IMR-90 (cell line): Measurements from ENCODE around the gene PSAPL1. TPM values are rescaled to one million over a fixed set of nuclear protein-coding genes. Genes with fewer than 3 reads are reported as not detected.

Experiments
- ATAC-seq: fragments of 200-7000 bp; cut with Tn5 transposase; 2 replicates; pipeline ENCODE4 v1.9.1; 2020; ENCODE audit warnings: low read depth, mild to moderate bottlenecking, moderate library complexity
- BruUV-seq: library from RNA; stranded (reverse); fragments of 400-500 nt; replicated peaks from 2 replicates; lab custom pipeline; 2021; lab: Mats Ljungman, UMichigan
- CTCF ChIA-PET: fragments of 300-600 bp; formaldehyde crosslinking; extraction: SDS; loops from one replicate; lab custom pipeline; 2021; ENCODE audit warnings: antibody characterized with exemption; lab: Yijun Ruan, JAX
- POLR2A ChIA-PET: fragments of 300-600 bp; sonication (Branson Sonifier 250); formaldehyde crosslinking; loops from one replicate; lab custom pipeline; 2022; ENCODE audit warnings: antibody characterized with exemption; ENCODE audit not compliant: unreplicated experiment; lab: Charles Lee
- DNase-seq: peaks from one replicate; pipeline ENCODE4 v3.0.0; 2013
- H2AFZ ChIP-seq: replicated peaks from 2 replicates; pipeline ENCODE3; 2013; ENCODE audit warnings: low read length, mild to moderate bottlenecking; ENCODE audit not compliant: poor library complexity
- H2AK5ac ChIP-seq: 2 replicates; pipeline ENCODE4 v1.6.1; 2013; ENCODE audit warnings: low read depth, low read length, inconsistent platforms
- H2AK9ac ChIP-seq: replicated peaks from 2 replicates; pipeline ENCODE3; 2013; ENCODE audit warnings: mild to moderate bottlenecking, low read depth, low read length, moderate library complexity; ENCODE audit not compliant: poor library complexity
- H2BK120ac ChIP-seq: 2 replicates; pipeline ENCODE4 v1.6.1; 2013; ENCODE audit warnings: low read depth, low read length, inconsistent platforms
- H2BK15ac ChIP-seq: 3 replicates; pipeline ENCODE4 v1.6.1; 2013; ENCODE audit warnings: low read depth, low read length, inconsistent platforms
- H2BK20ac ChIP-seq: 2 replicates; pipeline ENCODE4 v1.6.1; 2013; ENCODE audit warnings: low read depth, mild to moderate bottlenecking, inconsistent platforms, low read length, moderate library complexity
- H2BK5ac ChIP-seq: 2 replicates; pipeline ENCODE4 v1.6.1; 2013; ENCODE audit warnings: mild to moderate bottlenecking, low read depth, low read length, inconsistent platforms; ENCODE audit not compliant: poor library complexity, severe bottlenecking
- H3K14ac ChIP-seq: replicated peaks from 2 replicates; pipeline ENCODE4 v1.6.1; 2013; ENCODE audit warnings: low read depth, low read length, inconsistent platforms
- H3K18ac ChIP-seq: 2 replicates; pipeline ENCODE4 v1.6.1; 2013; ENCODE audit warnings: low read depth, low read length, control low read depth
- H3K23ac ChIP-seq: 2 replicates; pipeline ENCODE4 v1.6.1; 2013; ENCODE audit warnings: low read depth, low read length, inconsistent platforms
- H3K27ac ChIP-seq: 2 replicates; pipeline ENCODE4 v1.5.1; 2013; ENCODE audit warnings: mild to moderate bottlenecking, control low read depth, low read length; ENCODE audit not compliant: insufficient read depth
- H3K27me3 ChIP-seq: 2 replicates; pipeline ENCODE4 v1.6.1; 2013; ENCODE audit warnings: low read length; ENCODE audit not compliant: control insufficient read depth, insufficient read depth
- H3K36me3 ChIP-seq: 2 replicates; pipeline ENCODE4 v1.6.1; 2013; ENCODE audit warnings: low read length, mixed read lengths; ENCODE audit not compliant: control insufficient read depth, insufficient read depth
- H3K4ac ChIP-seq: 2 replicates; pipeline ENCODE4 v1.6.1; 2013; ENCODE audit warnings: low read depth, low read length, inconsistent platforms
- H3K4me1 ChIP-seq: 2 replicates; pipeline ENCODE4 v1.6.1; 2013; ENCODE audit warnings: low read length, mixed read lengths; ENCODE audit not compliant: control insufficient read depth, insufficient read depth
- H3K4me2 ChIP-seq: 2 replicates; pipeline ENCODE4 v1.6.1; 2013; ENCODE audit warnings: low read depth, mild to moderate bottlenecking, control low read depth, low read length, moderate library complexity
- H3K4me3 ChIP-seq: 2 replicates; pipeline ENCODE4 v1.5.1; 2013; ENCODE audit warnings: low read depth, mild to moderate bottlenecking, control low read depth, low read length, moderate library complexity; ENCODE audit not compliant: insufficient read depth
- H3K56ac ChIP-seq: 2 replicates; pipeline ENCODE4 v1.6.1; 2013; ENCODE audit warnings: low read length, inconsistent platforms; ENCODE audit not compliant: insufficient read depth; ENCODE audit errors: extremely low read depth
- H3K79me1 ChIP-seq, 2 experiments: 2 replicates each; pipeline ENCODE4 v1.6.1; 2013; ENCODE audit warnings: low read length in 2 of 2, inconsistent platforms in 1 of 2, low read depth in 1 of 2
- H3K9ac ChIP-seq: 2 replicates; pipeline ENCODE4 v1.6.1; 2013; ENCODE audit warnings: low read depth, low read length, control low read depth
- H3K9me1 ChIP-seq: 2 replicates; pipeline ENCODE4 v1.6.1; 2013; ENCODE audit warnings: low read length, inconsistent platforms; ENCODE audit not compliant: insufficient read depth
- H3K9me3 ChIP-seq: 2 replicates; pipeline ENCODE4 v1.6.1; 2013; ENCODE audit warnings: low read length; ENCODE audit not compliant: control insufficient read depth, insufficient read depth
- H4K20me1 ChIP-seq: 2 replicates; pipeline ENCODE4 v1.6.1; 2013; ENCODE audit warnings: low read length, inconsistent platforms; ENCODE audit not compliant: insufficient read depth
- H4K5ac ChIP-seq: 2 replicates; pipeline ENCODE4 v1.6.1; 2013; ENCODE audit warnings: mild to moderate bottlenecking, low read depth, low read length, control low read depth
- H4K8ac ChIP-seq, 2 experiments: 2 replicates each; pipeline ENCODE4 v1.6.1; 2013; ENCODE audit warnings: low read depth in 2 of 2, low read length in 2 of 2, control low read depth in 1 of 2, inconsistent platforms in 1 of 2
- H4K91ac ChIP-seq: 2 replicates; pipeline ENCODE4 v1.6.1; 2013; ENCODE audit warnings: low read depth, low read length, inconsistent platforms; ENCODE audit not compliant: insufficient read depth
- BHLHE40 ChIP-seq: fragments of 150-350 bp; IDR thresholded peaks from 2 replicates; pipeline ENCODE4 v1.6.1; 2016; ENCODE audit warnings: mild to moderate bottlenecking, low read depth, low read length
- CEBPB ChIP-seq: IDR thresholded peaks from 2 replicates; pipeline ENCODE4 v1.6.1; 2012; ENCODE audit warnings: low read depth, low read length, improper control_type of control experiment
- CHD1 ChIP-seq: IDR thresholded peaks from 2 replicates; pipeline ENCODE4 v1.6.1; 2012; ENCODE audit warnings: low read depth, low read length, improper control_type of control experiment
- ELK1 ChIP-seq: fragments of 150-350 bp; IDR thresholded peaks from 2 replicates; pipeline ENCODE4 v1.6.1; 2016; ENCODE audit warnings: low read depth, mild to moderate bottlenecking, low read length, moderate library complexity, borderline replicate concordance
- FOS ChIP-seq: fragments of 150-350 bp; IDR thresholded peaks from 2 replicates; pipeline ENCODE4 v1.6.1; 2016; ENCODE audit warnings: low read depth, low read length
- MAFK ChIP-seq: IDR thresholded peaks from 2 replicates; pipeline ENCODE4 v1.6.1; 2012; ENCODE audit warnings: low read depth, low read length, improper control_type of control experiment
- MAZ ChIP-seq: IDR thresholded peaks from 2 replicates; pipeline ENCODE4 v1.6.1; 2012; ENCODE audit warnings: low read depth, mild to moderate bottlenecking, low read length, improper control_type of control experiment, moderate library complexity, borderline replicate concordance
- MXI1 ChIP-seq: IDR thresholded peaks from 2 replicates; pipeline ENCODE4 v1.6.1; 2012; ENCODE audit warnings: low read depth, mild to moderate bottlenecking, low read length, moderate library complexity, borderline replicate concordance
- NFE2L2 ChIP-seq: fragments of 150-350 bp; IDR thresholded peaks from 2 replicates; pipeline ENCODE4 v1.6.1; 2016; ENCODE audit warnings: low read depth, mild to moderate bottlenecking, low read length
- POLR2A ChIP-seq: IDR thresholded peaks from 2 replicates; pipeline ENCODE4 v1.6.1; 2012; ENCODE audit warnings: mild to moderate bottlenecking, low read depth, low read length
- RAD21 ChIP-seq: IDR thresholded peaks from 2 replicates; pipeline ENCODE4 v1.6.1; 2012; ENCODE audit warnings: low read length, improper control_type of control experiment
- RCOR1 ChIP-seq: IDR thresholded peaks from 2 replicates; pipeline ENCODE4 v1.6.1; 2012; ENCODE audit warnings: mild to moderate bottlenecking, low read length, improper control_type of control experiment; ENCODE audit not compliant: insufficient replicate concordance
- RFX5 ChIP-seq: IDR thresholded peaks from 2 replicates; pipeline ENCODE4 v1.8.0; 2012; ENCODE audit warnings: low read depth, mild to moderate bottlenecking, low read length, moderate library complexity
- SMC3 ChIP-seq: fragments of 150-350 bp; IDR thresholded peaks from 2 replicates; pipeline ENCODE4 v1.6.1; 2016; ENCODE audit warnings: low read depth, mild to moderate bottlenecking, antibody characterized with exemption, low read length, moderate library complexity
- USF2 ChIP-seq: fragments of 150-350 bp; IDR thresholded peaks from 2 replicates; pipeline ENCODE4 v1.6.1; 2017; ENCODE audit warnings: mild to moderate bottlenecking, antibody characterized with exemption, low read length, low read depth
- WGBS, 2 experiments: methylation state at CpG; one replicate each; pipeline versions ENCODE4 v1.1.5 to v1.1.7; 2013; ENCODE audit warnings: missing lambda C conversion rate in 2 of 2; ENCODE audit not compliant: insufficient read length in 1 of 2; ENCODE audit errors: extremely low coverage in 2 of 2; 5-methylcytosine and 5-hydroxymethylcytosine counted together
- dilution Hi-C: fragments of 300-500 bp; cut with HindIII; formaldehyde crosslinking; loops from one replicate; pipeline ENCODE4 v1.14.3; 2018; ENCODE audit warnings: low sequenced_read_pairs; ENCODE audit not compliant: unreplicated experiment
- in situ Hi-C: fragments of 300-500 bp; cut with MboI; formaldehyde crosslinking; loops from 3 replicates; pipeline ENCODE4 v1.14.3; 2019; ENCODE audit warnings: low sequenced_read_pairs, inconsistent platforms, mixed read lengths
- intact Hi-C: fragments of 100-400 bp; cut with micrococcal nuclease; formaldehyde crosslinking; loops from 2 replicates; pipeline ENCODE4 v1.10.0; 2022
- polyA plus RNA-seq, 3 experiments: library from polyadenylated mRNA; depleted of rRNA; stranded (reverse); fragments of >200 nt; gene quantifications; 2 replicates each; pipeline ENCODE4 v1.2.3, GENCODE V29; 2012; ENCODE audit warnings: low replicate concordance in 1 of 3
- total RNA-seq: library from RNA; depleted of rRNA; stranded (reverse); fragments of >200 nt; gene quantifications from 2 replicates; pipeline ENCODE4 v1.2.3, GENCODE V29; 2012
- TF ChIP-seq, protein P1 (sequence below): conservative IDR thresholded peaks from 2 replicates; pipeline ENCODE4 v1.5.1; 2012; ENCODE audit warnings: mild to moderate bottlenecking, low read depth, low read length, improper control_type of control experiment

PSAPL1 gene
- total and polyA plus RNA-seq, 2 of the 4 experiments (the other 2 are of a cell fraction): not detected

- POLR2A ChIA-PET: no interaction called here
These were observed 10.0 kb upstream of the PSAPL1 start for GRCh38 chr4:7444731-7445130.

More at GRCh38 chr4:7444731-7445130, 10.0 kb upstream of the PSAPL1 start:
- Histone ChIP-seq H3K27me3 (peaks cover 23% of the 10 kb centered on the region), H3K36me3 (no peaks in the 10 kb centered on the region), H3K23ac (no peak overlapping the region), H3K4me2 (no peak overlapping the region), H4K5ac (no peak overlapping the region), H3K9me1 (no peaks in the 10 kb centered on the region), H2AK5ac (no peak overlapping the region), H2AK9ac (no peak overlapping the region), H3K79me1 (no peaks in the 10 kb centered on the region), H2BK20ac (no peak overlapping the region), H2AFZ (no peak overlapping the region), H2BK15ac (no peak overlapping the region), H3K14ac (no peak overlapping the region), H3K9ac (no peak overlapping the region), H2BK5ac (no peak overlapping the region), H3K4me3 (no peak overlapping the region), H2BK120ac (no peak overlapping the region), H4K8ac (no peak overlapping the region), H3K18ac (no peak overlapping the region), H3K9me3 (no peaks in the 10 kb centered on the region), H3K56ac (no peak overlapping the region), H3K27ac (no peak overlapping the region), H3K4me1 (no peaks in the 10 kb centered on the region), H4K91ac (no peak overlapping the region), H3K4ac (no peak overlapping the region), H4K20me1 (no peaks in the 10 kb centered on the region)
- no peak for ATAC-seq
- TF ChIP-seq MAFK (no peak), RFX5 (no peak), RCOR1 (no peak), CEBPB (no peak), POLR2A (no peak), FOS (no peak), USF2 (no peak), MXI1 (no peak), MAZ (no peak), CHD1 (no peak), SMC3 (no peak), NFE2L2 (no peak), RAD21 (no peak), ELK1 (no peak), BHLHE40 (no peak)
- TF ChIP-seq, protein P1, sequence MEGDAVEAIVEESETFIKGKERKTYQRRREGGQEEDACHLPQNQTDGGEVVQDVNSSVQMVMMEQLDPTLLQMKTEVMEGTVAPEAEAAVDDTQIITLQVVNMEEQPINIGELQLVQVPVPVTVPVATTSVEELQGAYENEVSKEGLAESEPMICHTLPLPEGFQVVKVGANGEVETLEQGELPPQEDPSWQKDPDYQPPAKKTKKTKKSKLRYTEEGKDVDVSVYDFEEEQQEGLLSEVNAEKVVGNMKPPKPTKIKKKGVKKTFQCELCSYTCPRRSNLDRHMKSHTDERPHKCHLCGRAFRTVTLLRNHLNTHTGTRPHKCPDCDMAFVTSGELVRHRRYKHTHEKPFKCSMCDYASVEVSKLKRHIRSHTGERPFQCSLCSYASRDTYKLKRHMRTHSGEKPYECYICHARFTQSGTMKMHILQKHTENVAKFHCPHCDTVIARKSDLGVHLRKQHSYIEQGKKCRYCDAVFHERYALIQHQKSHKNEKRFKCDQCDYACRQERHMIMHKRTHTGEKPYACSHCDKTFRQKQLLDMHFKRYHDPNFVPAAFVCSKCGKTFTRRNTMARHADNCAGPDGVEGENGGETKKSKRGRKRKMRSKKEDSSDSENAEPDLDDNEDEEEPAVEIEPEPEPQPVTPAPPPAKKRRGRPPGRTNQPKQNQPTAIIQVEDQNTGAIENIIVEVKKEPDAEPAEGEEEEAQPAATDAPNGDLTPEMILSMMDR: no peak
- BruUV-seq: no TSS peak
- CTCF ChIA-PET: interaction anchor here (1.2 kb wide), 1 partner anchor 17 kb away, joined by 3 read pairs; no protein-coding TSS in a partner anchor
- DNase-seq: no peak
- 62% methylated on average over 7 of the region's 12 CpGs; no CpG with 5 or more reads in 1 of the 2 experiments for WGBS, 2 experiments
- dilution Hi-C loops: no loop called here
- intact Hi-C loops: no loop called here
- in situ Hi-C loops: no loop called here
